EL (cell line): ENCODE measurements around the gene ANKRD44.

Experiments
- DNase-seq: peaks from one replicate; pipeline ENCODE4 v3.0.0-alpha.2; 2016

Gene ANKRD44

DNA sequence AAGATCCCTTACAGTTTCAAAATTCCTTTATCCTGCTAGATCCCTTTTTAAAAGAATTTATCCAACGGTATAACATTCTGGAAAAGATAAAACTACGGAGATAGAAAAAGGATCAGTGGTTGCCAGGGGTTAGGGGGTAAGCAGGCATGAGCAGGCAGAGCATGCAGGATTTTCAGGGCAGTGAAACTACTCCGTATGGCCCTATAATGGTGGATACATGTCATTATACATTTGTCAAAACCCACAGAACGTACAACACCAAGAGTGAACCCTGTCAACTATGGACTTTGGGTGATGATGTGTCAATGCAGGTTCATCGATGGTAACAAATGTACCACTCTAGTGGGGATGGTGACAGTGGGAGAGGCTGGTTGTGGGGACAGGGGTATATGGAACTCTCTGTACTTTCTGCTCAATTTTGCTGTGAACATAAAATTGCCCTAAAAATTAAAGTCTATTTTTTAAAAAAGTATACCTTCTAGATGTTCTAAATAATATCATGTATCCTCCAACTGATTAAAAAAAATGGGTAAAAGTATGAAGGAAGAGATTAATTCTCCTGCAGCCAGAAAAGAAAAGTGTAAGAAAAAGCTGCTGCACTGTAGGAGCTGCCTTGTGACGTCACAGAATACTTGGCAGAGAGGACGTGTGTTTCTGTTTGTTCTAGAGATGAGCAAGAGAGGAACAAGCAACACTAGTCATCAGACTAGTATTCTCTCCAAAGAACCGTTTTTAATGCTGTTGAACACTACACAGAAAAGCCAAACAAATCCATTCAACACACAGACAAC lies 23.6 kb downstream of the ANKRD44 start:
- DNase-seq: peak; percentile 87

DNA sequence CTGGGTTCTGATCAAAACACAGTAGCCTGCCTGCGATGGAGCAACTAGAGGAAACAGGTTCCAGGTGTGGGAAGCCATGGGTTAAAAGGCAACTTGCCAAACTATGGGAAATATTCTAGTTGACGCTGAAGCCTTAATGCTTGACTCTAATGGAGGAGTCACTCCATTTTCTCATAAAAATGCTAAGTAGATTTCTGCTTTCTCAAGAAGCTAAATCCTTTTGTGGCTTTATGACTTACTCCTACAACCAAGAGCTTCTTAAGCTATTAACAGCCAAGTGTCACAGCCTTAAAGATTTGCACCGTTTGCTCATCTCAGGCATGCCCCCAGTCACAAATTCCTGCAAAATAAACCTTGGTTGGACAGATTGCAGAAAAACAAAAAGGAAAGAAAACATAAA lies 25.2 kb downstream of the ANKRD44 start:
- DNase-seq: no peak

DNA sequence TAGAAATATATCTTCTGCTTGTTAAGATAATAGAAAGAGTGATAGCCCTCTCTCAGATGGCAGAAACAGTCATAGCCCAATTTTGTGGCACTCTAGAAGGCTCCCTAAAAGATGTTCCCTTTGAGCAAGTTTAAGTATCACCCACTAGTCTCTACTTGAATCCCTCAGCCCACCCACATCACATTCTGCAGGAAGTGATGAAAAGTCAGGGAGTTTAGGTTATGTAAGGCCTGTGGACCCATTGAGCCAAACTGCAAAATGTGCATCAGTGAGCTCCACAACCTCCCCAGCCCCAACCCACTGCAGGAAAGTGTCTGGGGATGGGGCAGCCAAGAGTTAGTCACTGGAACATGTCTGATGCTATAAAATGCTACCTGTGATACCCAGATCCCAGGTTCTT lies 25.6 kb downstream of the ANKRD44 start:
- no peak for DNase-seq

DNA sequence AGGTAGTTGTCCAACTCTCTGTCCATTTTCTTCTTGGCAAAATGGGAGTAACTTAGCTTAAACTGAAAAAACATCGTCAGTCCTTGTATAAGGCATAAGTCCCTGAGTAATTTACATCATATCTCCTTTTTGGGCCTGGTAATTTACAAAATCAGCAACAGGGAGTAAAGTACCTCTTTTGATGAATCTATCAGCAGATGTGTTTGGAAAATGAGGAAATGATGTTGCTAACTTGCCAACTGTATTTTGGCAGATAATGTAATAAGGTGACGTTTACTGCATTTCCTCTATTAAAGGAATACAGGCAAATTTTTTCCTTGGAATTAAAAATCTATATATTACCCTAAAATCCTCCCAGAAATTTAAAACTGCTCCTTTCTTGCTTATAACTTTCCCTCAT lies 29.2 kb downstream of the ANKRD44 start:
- DNase-seq: no peak

DNA sequence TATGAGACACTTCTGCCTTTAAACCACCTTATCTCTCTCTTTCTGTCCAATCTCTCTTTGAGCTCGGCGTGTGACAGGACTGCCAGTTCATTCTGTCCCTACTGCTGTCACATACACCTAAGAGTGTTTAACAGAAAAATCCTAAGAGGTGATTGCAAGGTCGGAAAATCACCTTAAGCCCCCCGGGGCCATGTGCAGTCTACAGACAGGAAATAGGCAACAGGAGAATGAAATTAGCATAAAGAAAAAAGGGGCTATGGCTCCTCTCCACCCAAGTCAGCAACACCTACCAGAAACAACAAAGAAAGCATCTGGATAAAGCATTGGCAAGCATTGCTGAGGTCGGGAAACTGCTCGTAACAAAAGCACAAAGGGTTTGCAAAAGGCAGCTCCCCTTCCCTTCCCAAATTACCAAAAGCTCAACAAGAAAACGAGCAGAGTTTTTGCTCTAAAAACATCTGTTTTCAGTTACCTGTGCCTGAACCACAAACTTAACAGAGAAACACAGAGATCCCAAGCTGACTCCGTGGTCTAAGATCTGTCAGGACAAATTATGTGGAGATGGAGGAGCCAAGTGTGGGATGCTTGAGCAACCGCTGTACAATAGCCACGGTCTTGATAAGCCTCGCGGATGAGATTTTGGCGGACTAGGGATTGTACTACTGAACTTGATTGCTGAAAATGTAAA lies 30.4 kb downstream of the ANKRD44 start:
- no peak for DNase-seq

DNA sequence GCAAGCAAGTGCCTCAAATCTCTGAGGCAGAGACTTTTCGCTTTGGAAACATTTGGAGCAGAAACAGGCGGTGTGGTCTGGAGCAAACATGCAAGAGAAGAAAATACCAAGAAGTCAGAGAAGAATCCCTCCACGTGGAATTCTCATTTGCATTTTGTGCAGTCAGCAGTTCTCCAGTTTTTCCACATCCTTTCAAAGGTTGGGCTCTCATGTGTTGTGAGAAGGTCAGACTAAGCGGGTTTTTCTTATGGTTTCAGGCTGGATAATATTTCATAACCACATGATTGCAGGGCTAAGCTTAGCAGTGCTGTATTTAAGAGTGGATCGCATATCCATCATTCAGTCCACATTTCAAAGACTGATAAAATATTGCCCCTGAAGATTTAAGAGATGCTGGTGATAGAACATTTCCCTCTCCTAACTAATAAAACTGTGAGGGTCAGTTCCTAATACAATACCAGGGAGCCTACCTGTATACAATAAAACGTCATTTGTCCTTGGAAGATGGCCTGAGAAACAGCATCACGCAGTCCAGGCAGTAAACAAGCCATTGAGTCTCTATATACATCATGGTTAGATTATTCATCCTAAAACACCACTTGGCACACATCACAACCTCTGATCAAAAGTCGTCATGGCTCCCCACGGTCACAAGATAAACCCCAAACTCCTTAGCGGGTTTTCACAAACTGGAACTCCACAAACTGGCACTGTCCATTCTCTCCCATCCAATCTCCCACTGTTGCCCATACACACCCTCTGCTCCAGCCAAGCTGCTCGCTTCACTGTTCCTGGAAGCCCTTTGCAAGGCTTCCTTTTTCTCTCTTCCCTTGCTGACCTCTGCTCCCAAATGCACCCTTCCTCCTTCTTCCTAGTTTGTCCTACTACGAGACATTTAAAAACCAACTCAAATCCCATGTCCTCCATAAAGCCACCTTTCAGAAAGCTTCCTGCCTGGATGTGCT lies 31.5 kb downstream of the ANKRD44 start:
- no peak for DNase-seq

DNA sequence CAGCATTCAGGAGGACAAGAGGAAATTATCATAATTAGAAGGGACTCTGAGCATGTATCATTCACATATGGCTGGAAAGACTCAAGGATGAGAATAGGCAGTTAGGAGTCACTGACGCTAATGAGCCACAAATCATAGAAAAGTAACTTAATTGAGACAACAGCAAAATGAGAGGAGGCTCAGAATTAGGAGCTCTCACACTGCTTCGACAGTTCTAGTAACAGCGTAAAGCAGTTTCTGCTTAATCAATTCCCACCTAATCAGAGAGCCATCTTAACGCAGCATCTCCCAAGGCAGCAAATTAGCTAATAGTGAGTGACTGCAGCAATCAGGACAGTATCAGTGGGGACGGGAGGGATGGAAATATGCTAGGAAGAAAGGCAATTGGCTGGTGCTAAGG lies 32.8 kb downstream of the ANKRD44 start:
- DNase-seq: no peak

DNA sequence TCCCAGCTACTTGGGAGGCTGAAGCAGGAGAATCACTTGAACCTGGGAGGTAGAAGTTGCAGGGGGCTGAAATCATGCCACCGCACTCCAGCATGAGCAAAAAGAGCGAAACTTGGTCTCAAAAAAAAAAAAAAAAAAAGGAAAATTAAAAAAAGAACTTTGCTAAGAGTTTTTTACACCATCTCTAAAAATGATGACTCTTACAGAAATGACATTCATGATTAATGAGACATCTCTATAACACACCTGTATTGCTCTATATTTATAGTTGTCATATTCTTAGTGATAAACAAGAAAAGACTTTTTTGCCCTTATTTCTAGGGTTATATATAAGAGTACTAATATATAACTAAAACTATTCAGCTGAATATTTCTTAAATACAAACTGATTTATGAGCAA lies 34.4 kb downstream of the ANKRD44 start:
- DNase-seq: no peak

DNA sequence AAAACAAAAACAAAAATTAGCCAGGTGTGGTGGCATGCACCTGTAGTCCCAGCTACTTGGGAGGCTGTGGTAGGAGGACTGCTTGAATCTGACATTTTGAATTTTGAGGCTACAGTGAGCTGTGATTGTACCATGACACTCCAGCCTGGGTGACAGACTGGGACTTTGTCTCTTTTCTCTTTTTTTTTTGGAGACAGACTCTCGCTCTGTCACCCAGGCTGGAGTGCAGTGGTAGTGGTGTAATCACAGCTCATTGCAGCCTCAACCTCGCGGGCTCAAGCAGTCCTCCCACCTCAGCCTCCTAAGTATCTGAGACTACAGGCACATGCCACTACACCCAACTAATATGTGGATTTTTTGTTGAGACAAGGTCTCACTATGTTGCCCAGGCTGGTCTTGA lies 35.6 kb downstream of the ANKRD44 start:
- DNase-seq: no peak

DNA sequence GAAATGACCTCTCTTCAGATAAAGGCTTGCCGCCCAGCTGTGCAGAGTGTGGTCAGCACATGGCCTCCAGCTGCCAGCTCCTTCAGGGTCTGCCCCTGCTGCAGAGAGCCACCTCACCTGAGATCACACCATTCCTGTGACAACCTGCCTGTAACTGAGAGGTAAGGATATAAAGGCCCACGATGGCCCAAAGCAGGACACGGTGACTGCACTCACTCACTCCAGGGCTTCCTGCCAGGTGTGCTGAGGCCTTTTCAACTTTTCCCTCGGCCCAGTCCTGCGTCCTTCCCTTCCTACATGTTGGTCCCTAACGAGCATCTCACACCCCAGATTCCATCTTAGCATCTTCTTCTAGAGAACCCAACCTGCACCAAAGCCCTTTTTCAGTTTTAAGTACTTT lies 36.2 kb downstream of the ANKRD44 start:
- DNase-seq: no peak

DNA sequence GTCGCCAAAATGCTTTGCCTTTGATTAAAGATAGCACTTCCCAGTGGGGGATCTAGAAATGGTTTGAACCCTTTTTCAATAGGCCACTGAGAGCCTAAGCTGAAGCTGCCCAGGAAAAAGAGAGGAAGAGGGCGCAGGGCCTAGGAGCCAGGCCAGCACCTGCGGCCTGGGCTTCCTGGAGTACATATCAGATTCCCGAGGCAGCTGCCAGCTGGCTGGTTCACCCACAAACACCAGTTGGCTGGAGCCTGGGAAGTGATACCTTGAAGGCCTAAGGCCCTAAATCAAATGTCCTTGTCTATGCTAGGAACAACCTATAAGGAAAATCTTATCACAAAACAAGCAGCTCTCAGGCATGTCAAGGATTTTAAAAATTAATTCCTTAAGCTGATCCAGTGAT lies 37.1 kb downstream of the ANKRD44 start:
- no peak for DNase-seq

DNA sequence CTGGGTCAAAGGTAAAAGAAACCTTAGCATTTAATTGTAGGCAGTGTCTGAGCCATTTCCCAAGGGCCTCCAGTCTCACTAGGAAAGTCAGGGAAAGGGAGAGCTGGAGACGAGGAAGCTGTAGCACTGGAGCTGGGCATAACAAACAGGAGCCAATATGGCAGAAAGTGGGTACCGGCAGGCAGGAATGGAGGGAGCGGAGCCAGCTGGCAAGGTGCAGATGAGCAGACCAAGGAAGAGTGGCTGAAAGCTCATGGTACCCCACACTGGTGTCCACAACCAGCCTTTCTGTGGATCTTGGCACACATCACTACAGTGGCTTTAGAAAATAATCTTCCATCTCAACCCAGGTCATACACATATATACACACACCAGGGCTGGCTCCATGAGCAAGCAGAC lies 40.0 kb downstream of the ANKRD44 start:
- DNase-seq: no peak

DNA sequence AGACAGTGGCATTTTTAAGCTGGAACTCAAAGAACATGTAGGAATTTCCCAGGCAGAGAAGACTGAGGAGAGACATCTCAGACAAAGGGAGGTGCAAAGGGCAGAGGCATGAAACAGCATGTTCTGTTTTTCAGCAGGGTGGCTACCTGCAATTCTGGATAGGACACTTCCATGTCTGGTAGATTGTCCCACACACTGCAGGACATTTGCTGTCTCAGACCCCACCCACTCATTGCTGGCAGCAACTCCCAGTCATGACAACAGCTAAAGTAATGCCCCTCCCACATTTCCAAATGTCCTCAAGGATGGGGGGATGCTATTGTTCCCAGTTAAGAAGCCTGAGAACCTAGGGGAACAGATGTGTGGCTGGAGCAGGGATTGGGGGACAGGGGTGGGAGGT lies 40.8 kb downstream of the ANKRD44 start:
- no peak for DNase-seq

DNA sequence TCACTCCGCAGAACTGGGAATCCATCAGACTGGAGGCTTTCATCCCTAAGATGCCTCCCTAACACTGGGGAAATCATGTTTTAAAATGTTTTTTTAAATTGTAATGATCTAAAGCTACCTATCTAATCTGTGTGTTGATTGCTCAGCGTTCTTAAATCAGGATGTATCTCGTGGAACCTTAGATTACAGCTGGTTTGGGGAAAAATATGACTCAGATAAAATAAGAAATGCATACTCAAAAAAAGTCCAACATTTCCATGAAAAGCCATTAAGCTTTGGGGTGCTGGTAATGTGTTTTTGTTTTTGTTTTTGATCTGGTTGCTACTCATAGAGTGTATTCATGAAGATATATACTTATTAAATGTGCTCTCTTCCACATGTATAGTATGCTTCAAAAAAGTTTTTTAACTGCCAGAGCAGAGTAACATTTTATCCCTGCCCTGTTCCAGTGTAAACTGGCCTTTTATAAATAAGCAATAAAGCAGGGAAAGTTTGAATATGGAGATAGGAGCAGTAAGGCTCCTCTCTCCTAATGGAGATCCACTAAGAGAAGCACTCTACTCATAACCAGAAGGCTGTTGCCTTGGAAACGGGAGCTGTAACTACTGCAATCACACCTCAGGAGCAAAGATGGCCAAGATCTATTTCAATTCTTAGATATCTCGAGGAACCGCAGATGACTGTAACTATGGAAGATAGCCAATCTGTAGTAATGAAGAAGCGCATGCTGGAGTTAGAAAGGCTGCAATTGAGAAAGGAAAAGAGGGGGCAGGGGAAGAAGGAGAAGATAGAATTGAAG lies 41.6 kb downstream of the ANKRD44 start:
- peak; percentile 35 for DNase-seq

DNA sequence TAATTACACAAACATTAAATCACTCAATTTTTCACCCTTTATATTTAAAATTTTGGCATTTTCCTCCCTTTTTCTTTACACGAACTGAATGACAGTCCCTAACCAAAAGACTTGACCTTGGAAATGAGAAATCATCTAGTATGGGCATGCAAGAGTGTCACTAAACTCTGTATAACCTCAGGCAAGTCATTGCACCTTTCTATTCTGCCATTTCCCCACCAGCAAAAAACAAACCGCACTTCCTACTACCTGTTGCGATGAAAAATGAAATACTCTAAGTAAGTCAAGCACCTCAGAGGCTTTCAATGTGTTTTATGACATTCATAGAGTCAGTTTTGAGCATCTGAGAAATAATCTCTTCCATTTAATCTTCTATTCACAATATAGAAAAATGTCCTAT lies 44.1 kb downstream of the ANKRD44 start:
- DNase-seq: no peak

DNA sequence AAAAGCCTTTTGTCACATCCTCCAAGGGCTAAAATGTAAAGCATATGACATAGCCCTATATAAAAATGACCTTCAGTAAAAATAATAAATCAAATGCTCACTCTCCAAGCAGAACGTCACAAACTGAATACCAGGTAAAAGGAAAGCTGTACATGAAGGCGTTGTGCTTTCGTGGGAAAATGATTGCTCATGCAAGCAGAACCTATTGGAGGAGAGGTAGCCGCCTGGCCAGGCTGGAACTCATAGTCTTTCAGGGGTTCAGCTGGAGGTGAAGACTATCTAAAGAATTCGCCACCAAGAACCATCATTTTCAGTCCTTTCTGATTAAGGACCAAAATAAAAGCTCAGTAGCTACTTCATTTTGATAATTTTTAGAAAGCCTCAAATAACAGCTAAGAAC lies 44.7 kb downstream of the ANKRD44 start:
- no peak for DNase-seq

DNA sequence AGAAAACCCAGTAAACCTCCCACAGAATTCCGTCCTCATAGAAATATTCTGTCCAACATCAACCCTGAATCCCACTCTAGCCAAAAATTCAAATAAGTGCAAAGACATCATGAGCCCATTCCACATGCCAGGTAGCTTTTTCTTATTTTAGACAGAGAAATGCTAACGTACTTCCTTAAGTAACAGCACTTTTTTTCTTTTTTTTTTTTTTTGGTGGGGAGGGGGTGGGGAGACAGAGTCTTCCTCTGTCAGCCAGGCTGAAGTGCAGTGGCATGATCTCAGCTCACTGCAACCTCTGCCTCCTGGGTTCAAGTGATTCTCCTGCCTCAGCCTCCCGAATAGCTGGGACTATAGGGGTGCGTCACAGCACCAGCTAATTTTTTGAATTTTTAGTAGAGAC lies 45.5 kb downstream of the ANKRD44 start:
- no peak for DNase-seq

DNA sequence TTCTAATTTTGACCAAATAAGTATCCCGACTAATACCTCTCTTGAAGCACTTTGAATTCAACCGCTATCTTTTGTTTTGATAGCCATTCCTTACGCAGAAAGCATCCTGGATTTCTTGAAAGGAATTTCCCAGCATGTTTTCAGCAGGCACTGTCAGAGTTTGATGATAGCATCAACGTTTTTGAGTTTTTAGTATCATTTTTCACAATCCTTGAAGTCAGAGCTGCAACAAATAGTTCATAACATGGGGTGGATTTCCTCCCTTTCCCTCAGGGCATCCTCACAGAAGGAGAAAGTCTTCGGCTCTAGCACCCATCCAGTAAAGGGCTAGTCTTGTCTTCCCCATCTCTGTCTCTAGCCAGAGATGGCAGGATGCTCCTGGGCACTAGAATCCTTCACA lies 46.2 kb downstream of the ANKRD44 start:
- DNase-seq: peak; percentile 7

DNA sequence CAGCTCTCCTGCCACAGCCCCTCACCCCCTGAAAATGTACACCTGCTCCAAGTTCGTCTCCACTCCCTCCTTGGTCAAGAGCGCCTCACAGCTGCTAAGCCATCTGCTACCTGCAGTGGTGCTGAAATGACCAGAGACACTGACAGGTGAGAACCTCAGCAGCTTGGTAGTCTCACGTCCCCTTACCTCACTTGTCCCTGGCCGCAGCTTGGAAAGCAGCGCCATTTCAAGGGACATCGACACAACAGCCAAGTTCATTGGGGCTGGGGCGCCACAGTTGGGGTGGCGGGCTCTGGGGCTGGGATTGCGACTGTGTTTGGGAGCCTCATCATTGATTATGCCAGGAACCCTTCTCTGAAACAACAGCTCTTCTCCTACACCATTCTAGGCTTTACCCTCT lies 47.5 kb downstream of the ANKRD44 start:
- no peak for DNase-seq

DNA sequence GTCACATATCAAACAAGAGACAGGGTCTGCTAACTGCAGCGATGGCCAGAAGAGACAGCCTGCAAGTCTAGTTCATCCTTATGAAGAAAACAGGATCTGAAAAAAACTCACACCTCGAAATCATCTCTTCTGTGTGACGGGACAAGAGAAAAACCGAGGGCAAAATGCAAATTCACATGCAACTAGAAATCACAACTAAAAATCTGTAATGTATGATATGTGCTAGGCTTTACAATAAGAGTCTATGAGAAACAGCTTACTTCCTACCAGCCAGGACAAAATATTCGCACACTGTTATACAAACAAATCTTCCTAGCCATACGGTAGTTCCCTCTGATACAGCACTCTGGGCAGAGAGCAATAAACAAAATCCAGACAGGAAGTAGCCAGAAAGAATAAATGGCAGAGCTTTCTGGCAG lies 48.8 kb downstream of the ANKRD44 start:
- DNase-seq: no peak

DNA sequence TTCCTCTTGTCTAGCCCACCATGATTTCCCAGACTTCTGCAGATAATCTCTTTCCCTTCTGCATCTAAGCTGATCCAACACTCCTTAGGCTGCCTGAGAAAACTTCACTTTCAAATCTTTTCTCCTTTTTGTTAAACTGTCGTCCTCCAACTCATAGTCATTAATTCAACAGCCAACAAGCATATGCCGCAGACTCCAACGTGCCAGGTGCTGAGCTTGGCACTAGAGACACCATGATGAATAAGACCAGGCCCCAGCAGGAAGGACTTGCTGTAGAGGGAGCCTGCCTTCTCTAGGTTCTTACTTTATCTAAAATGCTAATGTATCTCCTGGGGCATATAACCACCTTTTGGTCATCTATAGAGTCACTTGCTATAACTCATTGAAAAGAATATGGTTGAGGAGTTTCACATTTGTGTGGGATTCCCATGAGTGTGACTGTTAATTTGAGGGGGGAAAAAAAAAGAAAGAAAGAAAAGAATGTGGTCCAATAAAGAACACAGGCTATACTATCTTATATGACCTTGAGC lies 51.0 kb downstream of the ANKRD44 start:
- no peak for DNase-seq

DNA sequence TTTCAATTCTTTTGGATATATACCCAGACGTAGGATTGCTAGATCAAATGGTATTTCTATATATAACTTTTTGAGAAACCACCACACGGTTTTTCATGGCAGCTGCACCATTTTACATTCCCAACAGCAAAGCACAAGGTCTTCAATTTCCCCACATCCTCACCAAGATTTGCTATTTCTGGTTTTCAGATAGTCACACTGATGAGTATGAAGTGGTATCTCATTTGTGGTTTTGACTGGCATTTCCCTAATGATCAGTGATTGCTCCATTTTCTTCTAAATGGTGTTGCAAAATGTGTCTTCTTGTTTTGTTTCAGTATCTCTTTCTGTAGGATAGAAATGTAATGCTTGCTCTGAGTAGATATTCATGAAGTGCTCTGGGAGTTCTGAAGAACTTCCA lies 52.0 kb downstream of the ANKRD44 start:
- no peak for DNase-seq
